Endothelial cell of hepatic sinusoid (primary cell): Measurements from ENCODE around the gene MT1M.

Experiments
- in situ Hi-C: cut with HindIII; loops from 2 replicates; pipeline ENCODE4 v1.10.0; 2017; ENCODE audit warnings: low sequenced_read_pairs

Gene MT1M

GRCh38 chr16:56625943-56626654 is 6.4 kb upstream of the MT1M start:
- in situ Hi-C loops: no loop called here

DNA sequence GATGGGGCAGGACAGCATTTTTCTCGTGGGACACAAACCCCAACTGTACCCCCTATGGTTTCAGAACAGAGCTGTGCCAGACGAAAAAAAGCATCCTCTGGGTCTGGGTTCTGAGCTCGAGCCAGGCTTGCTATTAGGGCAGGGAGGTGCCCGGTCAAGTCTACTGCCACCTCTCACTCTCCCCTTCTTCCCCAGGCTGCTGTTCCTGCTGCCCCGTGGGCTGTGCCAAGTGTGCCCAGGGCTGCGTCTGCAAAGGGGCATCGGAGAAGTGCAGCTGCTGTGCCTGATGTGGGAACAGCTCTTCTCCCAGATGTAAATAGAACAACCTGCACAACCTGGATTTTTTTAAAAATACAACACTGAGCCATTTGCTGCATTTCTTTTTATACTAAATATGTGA is 5.8 kb upstream of the MT1M start:
- in situ Hi-C loops: no loop called here

DNA sequence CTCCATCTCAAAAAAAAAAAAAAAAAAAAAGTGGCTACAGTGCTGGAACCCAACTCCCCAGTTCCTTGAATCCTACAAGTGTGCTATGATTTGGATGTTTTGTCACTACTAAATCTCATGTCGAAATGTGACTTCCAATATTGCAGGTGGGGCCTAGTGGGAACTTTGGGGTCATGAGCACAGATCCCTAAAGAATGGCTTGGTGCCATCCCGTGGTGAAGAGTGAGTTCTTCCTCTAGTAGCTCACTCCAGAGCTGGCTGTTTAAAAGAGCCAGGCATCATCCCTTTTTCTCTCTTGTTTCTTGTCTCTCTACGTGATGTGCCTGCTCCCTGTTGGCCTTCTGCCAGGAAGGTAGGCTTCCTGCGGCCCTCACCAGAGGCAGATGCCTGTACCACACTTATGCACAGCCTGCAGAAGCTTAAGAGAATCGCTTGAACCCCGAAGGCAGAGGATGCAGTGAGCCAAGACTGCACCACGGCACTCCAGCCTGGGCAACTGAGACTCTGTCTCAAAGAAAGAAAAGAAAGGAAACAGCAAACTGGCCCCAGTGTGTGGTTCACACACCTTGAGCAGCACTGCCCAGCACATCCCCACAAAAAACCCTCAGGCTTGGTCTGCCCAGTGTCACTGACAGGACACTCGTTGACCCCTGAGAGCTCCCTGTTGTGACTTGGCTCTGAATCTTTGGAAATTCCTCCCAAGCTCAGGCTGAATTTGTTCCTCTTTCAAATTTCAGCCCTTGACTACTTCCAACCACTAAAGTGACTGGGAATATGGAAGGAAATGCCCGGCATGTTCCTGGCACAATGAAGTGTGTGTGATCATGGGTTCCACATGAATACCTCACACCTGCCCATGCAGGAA is 3.7 kb upstream of the MT1M start:
- in situ Hi-C loops: no loop called here

DNA sequence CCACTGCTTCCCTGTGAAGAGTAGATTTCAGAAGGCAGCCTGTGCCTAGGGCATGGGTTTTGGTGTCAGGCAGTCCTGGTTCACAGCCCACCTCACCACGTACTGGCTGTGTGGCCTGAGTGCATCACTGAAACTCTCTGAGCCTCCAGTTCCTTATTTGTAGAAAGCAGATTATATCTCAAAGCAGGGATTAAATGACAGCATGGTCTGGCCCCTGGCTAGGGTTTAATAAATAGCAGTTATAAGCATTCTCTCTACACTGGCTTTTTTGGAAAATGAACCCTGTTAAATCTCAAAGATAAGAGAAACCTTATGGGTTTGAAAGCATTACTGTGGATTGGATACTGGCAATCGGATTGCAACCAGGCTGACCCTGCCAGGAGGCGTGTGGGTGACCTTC is 2.9 kb upstream of the MT1M start:
- in situ Hi-C loops: no loop called here

DNA sequence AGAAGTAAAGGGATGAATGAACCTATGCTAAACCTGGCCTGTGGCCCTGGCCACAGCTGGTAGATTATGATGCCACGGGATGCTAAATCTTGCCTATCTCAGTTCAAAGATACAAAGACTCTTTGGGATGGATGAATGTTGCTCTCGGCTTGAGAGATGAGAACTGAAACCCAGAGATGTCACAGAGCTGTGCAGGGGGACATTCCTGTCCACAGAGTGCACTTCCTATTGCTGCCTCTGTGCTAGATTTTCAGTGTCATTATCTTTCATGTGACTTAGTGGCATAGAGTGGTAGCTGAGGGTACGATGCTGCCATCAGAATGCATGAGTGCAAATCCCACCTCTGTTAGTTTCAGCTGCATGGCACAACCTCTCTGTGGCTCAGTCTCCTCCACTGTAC is 2.3 kb upstream of the MT1M start:
- in situ Hi-C loops: no loop called here

GRCh38 chr16:56631197-56631596 is 1.3 kb upstream of the MT1M start:
- in situ Hi-C loops: no loop called here

DNA sequence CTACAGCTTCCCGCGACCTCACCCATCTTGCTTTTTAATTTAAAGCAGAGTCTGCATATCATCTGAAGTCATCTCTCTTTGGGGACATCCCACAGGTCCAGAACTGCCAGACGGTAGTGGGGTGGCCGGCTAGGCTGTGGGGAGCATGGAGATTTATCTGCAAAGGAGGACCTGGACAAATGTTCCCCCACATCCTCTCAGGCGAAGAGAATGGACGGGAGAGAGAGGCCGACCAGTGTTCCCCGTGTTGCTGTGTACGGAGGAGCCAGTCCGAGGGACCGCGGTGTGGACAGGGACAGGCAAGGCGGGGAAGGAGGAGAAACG is 665 bp upstream of the MT1M start:
- in situ Hi-C loops: no loop called here

- in situ Hi-C loops: no loop called here
Observed at GRCh38 chr16:56632848-56633365, 448 bp downstream of the MT1M start.

DNA sequence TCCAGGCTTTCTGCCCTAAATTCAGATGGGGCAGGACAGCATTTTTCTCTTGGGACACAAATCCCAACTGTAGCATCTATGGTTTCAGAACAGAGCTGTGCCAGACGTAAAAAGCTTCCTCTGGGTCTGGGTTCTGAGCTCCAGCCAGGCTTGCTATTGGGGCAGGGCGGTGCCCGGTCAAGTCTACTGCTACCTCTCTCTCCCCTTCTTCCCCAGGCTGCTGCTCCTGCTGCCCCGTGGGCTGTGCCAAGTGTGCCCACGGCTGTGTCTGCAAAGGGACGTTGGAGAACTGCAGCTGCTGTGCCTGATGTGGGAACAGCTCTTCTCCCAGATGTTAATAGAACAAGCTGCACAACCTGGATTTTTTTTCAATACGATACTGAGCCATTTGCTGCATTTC is 1.1 kb downstream of the MT1M start:
- in situ Hi-C loops: no loop called here

DNA sequence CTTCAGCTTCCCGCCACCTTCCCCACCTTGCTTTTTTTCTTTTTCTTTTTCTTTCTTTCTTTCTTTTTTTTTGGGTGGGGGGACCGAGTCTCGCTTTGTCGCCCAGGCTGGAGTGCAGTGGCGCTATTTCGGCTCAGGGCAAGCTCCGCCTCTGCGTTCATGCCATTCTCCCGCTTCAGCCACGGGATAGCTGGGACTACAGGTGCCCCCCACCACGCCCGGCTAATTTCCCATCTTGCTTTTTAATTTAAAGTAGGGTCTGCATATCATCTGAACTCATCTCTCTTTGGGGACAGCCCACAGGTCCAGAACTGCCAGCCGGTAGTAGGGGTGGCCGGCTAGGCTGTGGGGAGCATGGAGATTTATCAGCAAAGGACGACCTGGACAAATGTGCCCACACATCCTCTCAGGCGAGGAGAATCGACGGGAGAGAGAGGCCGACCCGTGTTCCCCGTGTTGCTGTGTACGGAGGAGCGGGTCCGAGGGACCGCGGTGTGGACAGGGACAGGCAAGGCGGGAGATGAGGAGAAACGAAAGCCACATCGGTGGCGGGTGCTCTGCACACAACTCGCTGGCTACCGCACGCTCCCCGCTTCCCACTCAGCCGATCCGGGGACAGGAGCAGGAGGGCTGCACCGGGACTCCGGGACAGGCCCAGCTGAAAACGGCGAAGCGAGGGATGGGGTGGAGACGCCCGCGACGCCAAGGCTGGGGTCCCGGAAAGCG is 2.4 kb downstream of the MT1M start:
- in situ Hi-C loops: no loop called here

- in situ Hi-C loops: no loop called here
Observed at GRCh38 chr16:56635441-56635967, 3.0 kb downstream of the MT1M start.

DNA sequence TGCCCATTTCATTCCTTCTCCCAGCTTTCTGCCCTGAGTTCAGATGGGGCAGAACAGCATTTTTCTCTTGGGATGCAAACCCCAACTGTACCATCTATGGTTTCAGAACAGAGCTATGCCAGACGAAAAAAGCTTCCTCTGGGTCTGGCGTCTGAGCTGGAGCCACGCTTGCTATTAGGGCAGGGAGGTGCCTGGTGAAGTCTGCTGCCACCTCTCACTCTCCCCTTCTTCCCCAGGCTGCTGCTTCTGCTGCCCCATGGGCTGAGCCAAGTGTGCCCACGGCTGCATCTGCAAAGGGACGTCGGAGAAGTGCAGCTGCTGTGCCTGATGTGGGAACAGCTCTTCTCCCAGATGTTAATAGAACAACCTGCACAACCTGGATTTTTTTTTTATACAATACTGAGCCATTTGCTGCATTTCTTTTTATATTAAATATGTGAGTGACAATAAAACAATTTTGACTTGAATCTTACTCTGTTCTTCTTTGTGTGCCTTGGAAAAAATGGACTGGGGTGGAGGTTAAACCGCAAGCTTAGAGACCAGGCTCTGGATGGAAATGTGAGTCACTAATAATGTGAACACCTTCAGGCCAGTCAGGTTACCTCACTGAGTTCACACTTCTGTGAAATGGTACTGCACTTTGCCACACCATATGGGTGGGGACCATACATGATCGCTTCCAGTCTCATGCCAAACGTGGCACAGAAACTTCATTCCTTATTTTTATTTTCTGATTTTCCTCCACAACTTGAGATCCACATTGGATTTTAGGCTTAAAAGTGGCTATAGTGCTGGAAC is 4.4 kb downstream of the MT1M start:
- in situ Hi-C loops: no loop called here

- in situ Hi-C loops: no loop called here
Observed at GRCh38 chr16:56637814-56638750, 5.6 kb downstream of the MT1M start, which contains the start of gene MT1A. MT1A (plus strand) TSS chr16:56638666; CDS start chr16:56638739, 73 bp downstream.

- in situ Hi-C loops: no loop called here
Observed at GRCh38 chr16:56639045-56639444, 6.6 kb downstream of the MT1M start.

GRCh38 chr16:56640076-56640475 is 7.6 kb downstream of the MT1M start:
- in situ Hi-C loops: no loop called here

DNA sequence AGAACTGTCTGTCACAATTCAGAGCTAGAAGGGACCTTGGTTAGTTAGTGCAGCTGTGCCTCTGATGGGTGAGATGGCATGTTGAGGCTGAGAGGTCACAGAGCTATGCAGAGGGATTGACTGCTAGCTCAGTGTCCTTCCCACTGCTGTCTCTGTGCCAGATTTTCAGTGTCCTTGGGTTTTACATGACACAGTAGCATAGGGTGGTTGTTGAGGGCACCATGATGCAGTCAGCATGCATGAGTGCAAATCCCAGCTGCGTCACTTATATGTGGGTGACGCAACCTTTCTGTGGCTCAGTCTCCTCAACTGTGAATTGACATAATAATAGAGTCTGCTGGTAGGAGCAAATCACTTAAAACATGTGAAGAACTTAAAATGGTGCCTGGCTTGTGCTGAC is 8.7 kb downstream of the MT1M start:
- in situ Hi-C loops: no loop called here

DNA sequence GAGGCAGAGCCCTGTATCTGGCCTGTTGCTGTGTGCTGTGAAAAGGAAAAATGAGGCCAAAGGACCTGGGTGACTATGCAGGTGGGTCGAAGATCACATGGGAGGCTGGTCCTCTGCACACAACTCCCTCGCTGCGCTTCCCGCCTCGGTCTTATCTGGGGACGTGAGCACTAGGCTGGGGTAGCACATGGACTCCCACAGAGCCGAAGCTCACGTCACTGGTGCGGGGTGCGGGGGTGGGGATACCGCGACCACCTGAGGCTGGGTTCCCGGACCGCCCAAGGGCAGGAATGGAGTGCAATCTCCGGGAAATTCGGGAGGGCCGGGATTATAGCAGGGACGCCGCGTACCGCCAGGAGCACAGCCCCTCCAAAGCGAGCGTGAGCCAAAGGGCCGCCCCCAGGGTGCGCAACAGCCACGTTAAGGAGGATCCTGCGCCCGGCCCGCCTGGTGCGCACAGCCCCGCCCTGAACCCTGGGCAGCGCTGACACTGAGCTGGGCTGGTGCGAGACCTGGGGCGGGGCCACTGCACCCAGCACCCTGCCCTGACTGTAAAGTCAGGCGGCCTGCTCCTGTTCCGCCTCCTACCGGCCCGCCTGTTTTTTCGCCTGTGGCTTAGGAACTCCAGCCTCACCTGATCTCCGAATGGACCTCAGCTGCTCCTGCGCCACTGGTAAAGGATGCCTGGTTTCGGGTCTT is 10.8 kb downstream of the MT1M start:
- in situ Hi-C loops: no loop called here

- in situ Hi-C loops: no loop called here
Observed at GRCh38 chr16:56643833-56644232, 11.4 kb downstream of the MT1M start.

DNA sequence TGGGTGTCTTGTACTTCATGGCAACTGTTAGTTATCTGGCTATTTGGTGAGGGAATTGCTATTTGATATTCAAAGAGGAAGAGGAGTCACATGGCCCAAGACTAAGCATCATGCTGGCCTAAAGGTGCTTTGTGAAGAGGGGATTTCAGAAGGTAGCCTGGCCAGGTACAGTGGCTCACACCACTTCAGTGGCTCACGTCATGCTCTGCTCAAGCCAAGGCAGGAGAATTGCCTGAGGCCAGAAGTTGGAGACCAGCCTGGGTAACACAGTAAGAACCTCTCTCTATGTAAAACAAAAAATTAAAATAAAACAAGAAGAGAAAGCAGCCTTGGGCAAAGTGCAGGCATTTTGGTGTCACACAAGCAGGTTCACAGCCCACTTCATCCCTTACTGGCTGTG is 12.9 kb downstream of the MT1M start:
- in situ Hi-C loops: no loop called here
